ENCODE measurements around the gene PLCXD1.
"Not testable (repeated sequence)": the region's sequence is repeated elsewhere in the genome, so short reads cannot be mapped to it uniquely, and the experiment has no call there.

Gene PLCXD1

GRCh38 chrX:317424-318067 lies 36.4 kb downstream of the PLCXD1 start:
- DNase-seq, result no peak

- DNase-seq, result peak; percentile 99
Measured at GRCh38 chrX:318068-318738, 37.0 kb downstream of the PLCXD1 start.

- peak; percentile 99 for DNase-seq
Measured at GRCh38 chrX:318739-319578, 37.8 kb downstream of the PLCXD1 start, which contains the start of gene GTPBP6. TSS of gene GTPBP6 (minus strand) at chrX:318796. CDS start at chrX:318787, 9 bp downstream.

- no peak for DNase-seq
Measured at GRCh38 chrX:319579-320125, 38.5 kb downstream of the PLCXD1 start.

- DNase-seq, result peak; percentile 18
Measured at GRCh38 chrX:320126-320783, 39.1 kb downstream of the PLCXD1 start.

GRCh38 chrX:323721-324628 lies 42.8 kb downstream of the PLCXD1 start:
- DNase-seq, result peak; percentile 45

GRCh38 chrX:324664-325063 lies 43.5 kb downstream of the PLCXD1 start:
- not testable (repeated sequence) for DNase-seq

- DNase-seq, result no peak
Measured at GRCh38 chrX:327660-328126, 46.5 kb downstream of the PLCXD1 start.

- no peak for DNase-seq
Measured at GRCh38 chrX:329291-329910, 48.2 kb downstream of the PLCXD1 start.

- not testable (repeated sequence) for DNase-seq
Measured at GRCh38 chrX:330141-330725, 49.1 kb downstream of the PLCXD1 start.

GRCh38 chrX:330726-331150 lies 49.6 kb downstream of the PLCXD1 start:
- DNase-seq, result no peak

- DNase-seq, result peak; percentile 76
Measured at GRCh38 chrX:331151-331824, 50.1 kb downstream of the PLCXD1 start.

- DNase-seq, result no peak
Measured at GRCh38 chrX:331825-332495, 50.8 kb downstream of the PLCXD1 start.

- no peak for DNase-seq
Measured at GRCh38 chrX:332496-332860, 51.3 kb downstream of the PLCXD1 start.

GRCh38 chrX:332916-333610 lies 51.9 kb downstream of the PLCXD1 start:
- no peak for DNase-seq

GRCh38 chrX:333611-334311 lies 52.6 kb downstream of the PLCXD1 start:
- DNase-seq, result no peak

GRCh38 chrX:334331-334891 lies 53.2 kb downstream of the PLCXD1 start:
- DNase-seq, result no peak

All from fibroblast of skin of back (primary cell).